Brain microvascular endothelial cell (primary cell): ENCODE data around the gene EME2.
A peak's percentile ranks its signal among the peaks of the same experiment; 100 is the strongest.

Experiments used
- DNase-seq: peaks from one replicate; pipeline ENCODE4 v3.0.0-alpha.2; 2020
- H3K27ac ChIP-seq: fragments of 250-450 bp; sonication (Bioruptor Pico); 2 replicates; pipeline ENCODE4 v1.5.1; 2020; ENCODE audit warnings: mild to moderate bottlenecking, moderate library complexity
- H3K27me3 ChIP-seq: fragments of 250-450 bp; sonication (Bioruptor Pico); replicated peaks from 2 replicates; pipeline ENCODE4 v1.5.1; 2020; ENCODE audit warnings: mild to moderate bottlenecking
- H3K36me3 ChIP-seq: fragments of 250-450 bp; sonication (Bioruptor Pico); replicated peaks from 2 replicates; pipeline ENCODE4 v1.5.1; 2020; ENCODE audit warnings: mild to moderate bottlenecking
- H3K4me3 ChIP-seq: 2 replicates; pipeline ENCODE4 v1.5.1; 2011; ENCODE audit warnings: low read depth, mild to moderate bottlenecking, control low read depth, low read length, moderate library complexity
- in situ Hi-C: cut with HindIII; loops from 2 replicates; pipeline ENCODE4 v1.10.0; 2017; ENCODE audit warnings: low sequenced_read_pairs, low pct_ligation_motif_present
- TF ChIP-seq, protein P1 (sequence below): IDR thresholded peaks from 2 replicates; pipeline ENCODE4 v1.5.1; 2011; ENCODE audit warnings: low read depth, mild to moderate bottlenecking, moderate library complexity, low read length, control low read depth, inconsistent platforms; ENCODE audit errors: missing control alignments

EME2 gene

DNA sequence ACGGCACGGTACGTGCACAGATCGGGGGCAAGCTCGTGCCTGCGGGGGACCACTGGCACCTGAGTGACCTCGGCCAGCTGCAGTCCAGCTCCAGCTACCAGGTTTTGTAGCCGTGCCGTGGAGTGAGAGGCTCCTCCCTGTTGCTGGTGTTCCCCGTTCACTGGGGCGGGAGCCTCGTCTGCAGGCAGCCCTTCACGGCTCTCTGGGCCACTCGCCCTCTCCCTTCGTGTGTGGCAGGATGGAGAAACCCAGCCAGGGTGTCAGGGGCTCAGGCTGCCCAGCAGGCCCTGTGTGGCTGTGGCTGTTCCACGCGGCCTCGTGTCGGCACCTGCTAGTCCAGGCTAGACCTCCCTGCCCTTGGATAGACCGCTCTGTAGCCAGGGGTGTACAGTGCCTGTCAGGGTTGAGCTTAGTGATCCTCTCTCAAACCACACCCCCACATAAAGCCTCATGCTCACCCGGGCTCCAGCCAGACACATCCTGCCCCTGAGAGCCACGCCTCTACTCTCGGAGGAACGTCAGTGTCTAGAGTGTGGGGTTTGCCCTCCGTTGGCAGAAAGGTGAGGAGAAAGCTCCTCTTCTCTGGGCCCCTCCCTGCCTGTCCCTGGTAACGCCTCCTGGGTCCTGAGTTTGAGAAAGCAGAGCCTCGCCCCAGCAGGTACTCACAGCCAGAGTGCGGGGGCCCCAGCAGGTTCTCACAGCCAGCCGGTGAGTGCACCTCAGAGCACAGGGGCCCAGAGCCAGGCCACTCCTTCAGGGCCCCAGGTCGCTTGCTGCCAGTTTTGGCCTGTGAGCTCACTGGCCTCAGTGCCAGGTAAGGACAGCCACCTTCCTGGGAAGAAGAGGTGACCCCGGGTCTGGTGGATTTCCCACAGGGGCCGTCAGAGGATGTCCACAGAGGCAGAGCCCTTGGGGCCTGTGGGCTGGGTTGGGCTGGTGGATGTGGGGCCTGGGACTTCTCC lies 29.0 kb upstream of the EME2 start:
- Histone ChIP-seq H3K36me3 (peaks cover 38% of the 10 kb centered on the region), H3K4me3 (no peak overlapping the region), H3K27ac (no peak overlapping the region), H3K27me3 (no peaks in the 10 kb centered on the region)
- no peak for DNase-seq
- TF ChIP-seq, protein P1, sequence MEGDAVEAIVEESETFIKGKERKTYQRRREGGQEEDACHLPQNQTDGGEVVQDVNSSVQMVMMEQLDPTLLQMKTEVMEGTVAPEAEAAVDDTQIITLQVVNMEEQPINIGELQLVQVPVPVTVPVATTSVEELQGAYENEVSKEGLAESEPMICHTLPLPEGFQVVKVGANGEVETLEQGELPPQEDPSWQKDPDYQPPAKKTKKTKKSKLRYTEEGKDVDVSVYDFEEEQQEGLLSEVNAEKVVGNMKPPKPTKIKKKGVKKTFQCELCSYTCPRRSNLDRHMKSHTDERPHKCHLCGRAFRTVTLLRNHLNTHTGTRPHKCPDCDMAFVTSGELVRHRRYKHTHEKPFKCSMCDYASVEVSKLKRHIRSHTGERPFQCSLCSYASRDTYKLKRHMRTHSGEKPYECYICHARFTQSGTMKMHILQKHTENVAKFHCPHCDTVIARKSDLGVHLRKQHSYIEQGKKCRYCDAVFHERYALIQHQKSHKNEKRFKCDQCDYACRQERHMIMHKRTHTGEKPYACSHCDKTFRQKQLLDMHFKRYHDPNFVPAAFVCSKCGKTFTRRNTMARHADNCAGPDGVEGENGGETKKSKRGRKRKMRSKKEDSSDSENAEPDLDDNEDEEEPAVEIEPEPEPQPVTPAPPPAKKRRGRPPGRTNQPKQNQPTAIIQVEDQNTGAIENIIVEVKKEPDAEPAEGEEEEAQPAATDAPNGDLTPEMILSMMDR, result no peak
- in situ Hi-C loops, result no loop called here

DNA sequence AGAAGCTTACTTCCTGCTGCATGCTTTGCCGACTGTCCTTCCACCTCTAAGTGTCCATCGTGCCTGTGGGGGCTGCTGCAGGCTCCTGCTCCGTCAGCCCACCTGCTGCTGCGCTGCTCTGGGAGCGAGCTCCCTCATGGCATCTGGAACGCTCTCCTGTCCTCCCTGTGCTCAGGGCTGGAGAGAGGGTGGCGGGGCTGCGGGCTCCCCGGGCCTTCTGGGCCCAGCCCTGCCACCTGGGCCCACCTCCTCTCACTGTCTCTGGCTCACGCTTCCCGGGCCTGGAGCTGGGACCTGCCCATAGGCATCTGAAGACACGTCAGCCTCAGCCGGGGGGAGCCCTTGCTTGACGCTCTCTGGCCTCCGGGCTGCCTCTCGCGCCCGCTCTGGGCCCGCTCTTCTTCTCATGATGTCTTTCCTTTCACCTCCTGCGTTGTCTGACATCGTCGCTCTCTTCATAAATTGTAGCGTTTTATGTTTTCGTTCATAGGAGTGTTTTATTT lies 28.2 kb upstream of the EME2 start:
- no peak overlapping the region for H3K27ac ChIP-seq
- peaks cover 46% of the 10 kb centered on the region for H3K36me3 ChIP-seq
- DNase-seq, result no peak
- no peak overlapping the region for H3K4me3 ChIP-seq
- H3K27me3 ChIP-seq, result no peaks in the 10 kb centered on the region
- in situ Hi-C loops, result no loop called here
- TF ChIP-seq, protein P1, result no peak

DNA sequence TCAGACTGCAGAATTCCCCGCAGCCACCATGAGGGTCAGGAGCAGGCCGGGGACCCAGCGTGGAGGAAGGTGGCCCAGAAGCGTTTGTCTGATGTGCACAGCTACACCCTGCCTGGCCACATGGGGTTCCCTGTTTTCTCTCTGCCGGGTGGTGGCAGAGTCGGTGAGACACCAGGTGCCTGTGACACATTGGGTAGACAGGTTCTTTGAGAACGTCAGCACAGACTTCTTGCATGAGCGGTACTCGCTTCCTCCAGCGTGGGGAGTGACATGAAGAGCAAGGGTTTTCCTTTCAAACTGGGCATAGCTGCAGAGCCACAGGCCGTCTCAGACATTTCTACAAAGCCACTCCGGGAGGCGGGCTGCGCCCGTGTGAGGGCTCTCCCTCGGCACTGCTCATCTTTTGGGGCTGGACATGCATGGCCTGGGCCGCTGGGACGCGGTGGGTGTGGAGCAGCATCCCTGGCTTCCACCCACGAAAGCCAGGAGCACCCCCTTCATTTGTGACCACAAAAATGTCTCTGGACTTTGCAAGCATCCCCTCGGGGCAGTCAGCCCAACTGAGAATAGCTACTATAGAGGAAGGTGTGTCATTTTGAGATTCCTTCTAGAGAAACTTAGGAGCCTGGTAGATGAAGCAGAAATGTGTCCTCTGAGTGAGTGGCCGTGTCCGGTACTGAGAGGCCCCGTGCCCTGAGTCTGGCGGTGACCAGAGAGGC lies 27.3 kb upstream of the EME2 start:
- Histone ChIP-seq H3K27me3 (no peaks in the 10 kb centered on the region), H3K27ac (peak overlapping the region; percentile 94), H3K36me3 (peaks cover 47% of the 10 kb centered on the region), H3K4me3 (peak overlapping the region; percentile 15)
- peak; percentile 55 for DNase-seq
- TF ChIP-seq, protein P1, result no peak
- in situ Hi-C loops, result no loop called here

DNA sequence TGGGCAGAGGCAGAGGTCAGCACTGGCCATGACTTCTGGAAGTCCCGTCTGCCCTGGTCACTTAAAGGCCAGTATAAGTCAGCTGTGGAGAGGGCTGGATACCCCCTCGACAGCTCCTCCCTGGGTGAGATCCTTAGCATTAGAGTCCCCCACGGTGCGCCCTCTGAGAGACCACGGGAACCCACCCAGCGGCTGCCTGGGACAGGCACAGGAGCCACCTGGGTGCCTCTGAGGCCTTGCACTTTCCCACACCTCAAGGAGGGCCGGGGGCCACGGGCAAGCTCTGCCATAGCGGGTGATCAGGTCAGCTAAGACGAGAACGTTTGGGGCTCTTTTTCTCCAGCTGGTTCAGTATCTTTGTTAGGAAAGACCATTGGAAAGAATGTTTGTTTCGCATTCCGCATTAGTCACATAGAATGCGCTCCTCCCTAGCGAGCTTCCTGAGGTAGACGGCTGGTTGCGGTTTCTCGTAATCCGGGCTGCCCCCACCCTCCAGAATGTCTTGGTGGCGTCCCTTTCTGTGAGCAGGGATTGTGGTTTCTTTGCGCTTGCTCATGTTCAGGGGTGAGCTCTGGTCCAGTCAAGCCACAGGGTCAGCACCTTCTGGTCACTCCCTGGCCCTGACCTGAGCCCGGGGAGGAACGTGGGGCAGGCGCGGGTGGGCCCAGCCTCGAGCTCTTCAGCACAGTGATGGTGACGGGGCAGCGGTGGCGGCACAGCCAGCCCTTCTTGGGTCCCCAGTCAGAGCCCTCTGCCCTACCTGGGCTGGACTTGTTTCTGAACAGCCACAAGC lies 26.5 kb upstream of the EME2 start:
- in situ Hi-C loops, result no loop called here
- Histone ChIP-seq H3K27me3 (no peaks in the 10 kb centered on the region), H3K27ac (peak overlapping the region; percentile 94), H3K4me3 (peak overlapping the region; percentile 15), H3K36me3 (peaks cover 44% of the 10 kb centered on the region)
- DNase-seq, result peak; percentile 93
- TF ChIP-seq, protein P1, result no peak

DNA sequence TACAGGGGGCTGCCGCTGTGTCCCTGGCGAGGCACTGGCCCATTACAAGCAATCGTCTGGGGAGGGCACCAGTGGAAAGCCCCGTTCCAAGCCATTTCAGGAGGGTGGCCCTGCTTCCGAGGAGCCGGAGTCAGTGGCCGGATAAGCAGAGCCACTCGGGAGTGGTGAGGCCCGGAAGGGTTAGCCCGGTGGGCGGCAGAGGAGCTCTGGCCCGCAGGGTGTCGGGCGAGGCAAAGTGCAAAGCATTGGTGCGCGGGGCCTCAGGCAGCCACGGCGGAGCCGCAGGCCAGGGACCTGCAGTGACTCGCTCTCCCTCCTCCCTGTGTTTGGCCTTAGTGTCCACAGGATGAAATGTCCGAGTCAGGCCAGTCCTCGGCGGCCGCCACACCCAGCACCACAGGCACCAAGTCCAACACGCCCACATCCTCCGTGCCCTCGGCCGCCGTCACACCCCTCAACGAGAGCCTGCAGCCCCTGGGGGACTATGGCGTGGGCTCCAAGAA lies 25.9 kb upstream of the EME2 start:
- H3K27ac ChIP-seq, result peak overlapping the region; percentile 94
- H3K4me3 ChIP-seq, result no peak overlapping the region
- TF ChIP-seq, protein P1, result no peak
- no peaks in the 10 kb centered on the region for H3K27me3 ChIP-seq
- peaks cover 49% of the 10 kb centered on the region for H3K36me3 ChIP-seq
- DNase-seq, result no peak
- in situ Hi-C loops, result no loop called here
